HG03558 (cell line): Measurements from ENCODE around the gene ZNF177.

Source experiments
- ATAC-seq: cut with Tn5 transposase; IDR thresholded peaks from one replicate; pipeline ENCODE4 v1.9.1; 2021; ENCODE audit warnings: moderate number of reproducible peaks; ENCODE audit not compliant: unreplicated experiment; ENCODE audit errors: extremely low read depth

ZNF177 gene

DNA sequence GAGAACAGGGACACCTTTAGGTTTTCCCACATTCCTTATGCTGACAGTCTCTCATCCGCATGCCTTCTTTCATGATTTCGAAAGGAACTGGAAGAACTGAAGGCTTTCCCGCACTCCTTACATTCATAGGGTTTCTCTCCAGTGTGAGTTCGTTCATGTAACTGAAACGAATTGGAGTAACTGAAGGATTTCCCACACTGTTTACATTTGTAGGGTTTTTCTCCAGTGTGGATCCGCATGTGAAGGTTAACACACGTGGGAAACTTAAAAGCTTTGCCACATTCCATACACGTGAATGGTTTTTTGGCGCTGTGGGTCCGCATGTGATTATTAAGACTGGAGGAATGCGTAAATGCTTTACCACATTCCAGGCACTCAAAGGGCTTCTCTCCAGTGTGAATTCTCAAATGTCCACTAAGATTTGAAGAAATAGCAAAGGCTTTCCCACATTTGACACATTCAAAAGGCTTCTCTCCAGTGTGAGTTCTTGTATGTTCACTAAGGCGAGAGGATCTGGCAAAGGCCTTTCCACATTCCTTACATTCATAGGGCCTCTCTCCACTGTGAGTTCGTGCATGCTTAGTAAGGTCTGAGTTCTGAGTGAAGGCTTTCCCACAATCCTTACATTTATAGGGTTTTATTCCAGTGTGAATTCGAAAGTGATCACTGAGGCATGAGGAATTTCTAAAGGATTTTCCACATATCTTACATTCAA is 50.6 kb downstream of the ZNF177 start:
- ATAC-seq, result no peak

DNA sequence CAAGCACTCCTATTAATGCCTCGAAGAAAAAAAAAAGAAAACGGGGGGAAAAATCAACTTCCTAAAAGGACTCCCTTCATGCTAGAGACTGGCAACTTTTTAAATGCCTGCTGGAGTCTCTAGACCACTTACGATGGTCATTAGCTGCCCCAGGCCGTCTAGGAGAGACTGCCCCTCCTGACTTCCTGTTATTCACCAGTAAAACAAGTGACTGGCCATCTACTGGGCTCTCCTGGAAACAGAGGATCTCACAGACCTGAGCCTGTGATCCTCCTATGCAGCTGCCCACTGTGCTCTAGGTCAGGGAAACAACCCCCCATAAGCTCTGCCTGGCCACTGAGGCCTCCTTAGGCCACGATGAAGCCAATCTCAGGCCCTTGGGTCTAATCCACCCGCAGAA is 65.1 kb downstream of the ZNF177 start:
- no peak for ATAC-seq

DNA sequence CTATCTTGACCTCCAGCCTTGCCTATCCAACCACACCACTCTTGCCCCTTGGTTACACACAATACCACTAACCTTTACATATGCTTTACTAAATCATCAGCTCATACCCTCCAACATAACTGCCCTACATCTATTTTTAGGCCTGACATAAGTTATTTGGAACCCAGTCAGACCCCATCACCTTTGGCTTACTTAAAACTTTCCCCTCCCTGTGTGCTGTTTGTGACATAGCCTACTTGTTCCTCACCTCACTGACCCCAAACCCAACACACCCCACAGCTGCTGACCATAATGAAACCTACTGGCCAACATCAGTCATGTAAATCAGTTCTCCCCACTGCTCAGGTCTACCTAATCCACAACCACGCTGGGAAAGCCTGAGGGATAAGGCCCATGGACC is 67.6 kb downstream of the ZNF177 start:
- ATAC-seq, result no peak

GRCh38 chr19:9431475-9431874 is 68.7 kb downstream of the ZNF177 start:
- no peak for ATAC-seq
